ENCODE results near the gene MARK3. TPM values are rescaled to one million over a fixed set of nuclear protein-coding genes. Genes with fewer than 3 reads are reported as not detected.

The MARK3 gene
- total and polyA plus RNA-seq, 10 of the 15 experiments (the other 5 are each of a cell fraction or from before 2014, with no cell fraction given) = 10.7 to 75.1 (median 41.4) TPM

DNA sequence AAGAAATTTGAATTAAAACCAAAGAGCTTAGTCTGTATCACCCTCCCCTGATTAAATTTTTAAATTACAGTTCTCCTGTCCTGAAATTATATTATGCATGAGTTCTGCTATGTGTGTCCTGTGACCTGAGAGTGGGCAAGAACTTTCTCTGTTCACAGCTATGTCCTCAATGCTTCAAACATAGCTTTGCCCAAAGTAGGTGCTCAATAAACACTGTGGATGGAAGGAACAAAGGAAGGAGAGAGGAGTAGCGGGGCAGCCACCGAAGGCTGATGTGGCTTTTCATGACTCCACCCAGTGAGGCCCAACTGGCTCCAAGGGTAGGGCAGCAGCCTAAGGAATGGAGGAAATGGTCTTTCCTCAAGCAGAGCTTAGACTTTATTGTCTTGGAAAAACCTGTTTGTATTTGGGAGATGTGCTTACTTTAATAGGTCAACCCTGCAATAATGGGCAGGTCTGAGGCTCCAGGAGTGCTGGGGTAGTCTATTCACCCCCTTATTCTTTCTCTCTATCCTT, 7.6 kb upstream of the MARK3 start:
- FAIRE-seq (no peak), ATAC-seq (no peak), DNase-seq (ENCODE audit: low read depth, low spot score) (no peak)
- Histone ChIP-seq H3K4me1 (ENCODE audit: control insufficient read depth, insufficient read depth, low read length) (no peaks in the 10 kb centered on the region; the same call in 1 of the 2 replicates), H3K27me3 (replicated peaks in 1 of 2; ENCODE audit: control insufficient read depth in 2 of 2, insufficient read depth in 2 of 2, low read length in 1 of 2) (no peaks in the 10 kb centered on the region; a peak in 1 of 4 replicates), H2AFZ (ENCODE audit: control insufficient read depth, low read depth, low read length) (no peak overlapping the region), H3K4me2 (ENCODE audit: control insufficient read depth, insufficient read depth) (no peak overlapping the region), H3K4me3 (no peak overlapping the region), H3K27ac (ENCODE audit: control insufficient read depth, insufficient read depth) (no peak overlapping the region), H4K20me1 (ENCODE audit: control insufficient read depth, insufficient read depth) (no peaks in the 10 kb centered on the region), H3K9me3 (replicated peaks; ENCODE audit: control insufficient read depth, insufficient read depth, low read length) (no peaks in the 10 kb centered on the region), H3K79me2 (ENCODE audit: control insufficient read depth, insufficient read depth, low read length) (no peaks in the 10 kb centered on the region), H3K9ac (ENCODE audit: control insufficient read depth, insufficient read depth, low read length) (no peak overlapping the region), H3K36me3 (ENCODE audit: control insufficient read depth in 2 of 2, insufficient read depth in 2 of 2, low read length in 1 of 2) (no peaks in the 10 kb centered on the region)
- BruUV-seq (replicated peaks) = no TSS peak
- intact Hi-C loops (cut with micrococcal nuclease; ENCODE audit: unreplicated experiment) = no loop called here
- no peak for TF ChIP-seq RUNX3 (IDR thresholded peaks at IDR 0.05; ENCODE audit: low read length)
- TF ChIP-seq ZBTB11 (CRISPR knock-in tag; IDR thresholded peaks at IDR 0.05) = no peak
- TF ChIP-seq CTCF (IDR thresholded peaks at IDR 0.05 in 2 of 3, conservative IDR thresholded peaks at IDR 0.05 in 1 of 3; ENCODE audit: control insufficient read depth in 2 of 3, extremely low read depth in 1 of 3, insufficient read depth in 1 of 3, low read depth in 3 of 3, low read length in 3 of 3) = no peak
- TF ChIP-seq, protein P1, sequence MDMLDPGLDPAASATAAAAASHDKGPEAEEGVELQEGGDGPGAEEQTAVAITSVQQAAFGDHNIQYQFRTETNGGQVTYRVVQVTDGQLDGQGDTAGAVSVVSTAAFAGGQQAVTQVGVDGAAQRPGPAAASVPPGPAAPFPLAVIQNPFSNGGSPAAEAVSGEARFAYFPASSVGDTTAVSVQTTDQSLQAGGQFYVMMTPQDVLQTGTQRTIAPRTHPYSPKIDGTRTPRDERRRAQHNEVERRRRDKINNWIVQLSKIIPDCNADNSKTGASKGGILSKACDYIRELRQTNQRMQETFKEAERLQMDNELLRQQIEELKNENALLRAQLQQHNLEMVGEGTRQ (IDR thresholded peaks at IDR 0.05; ENCODE audit: borderline replicate concordance, low read depth, low read length) = no peak
- no peak for TF ChIP-seq PML (IDR thresholded peaks at IDR 0.05; ENCODE audit: low read length)
- no peak for TF ChIP-seq EP300 (IDR thresholded peaks at IDR 0.05; ENCODE audit: borderline replicate concordance in 1 of 2, control insufficient read depth in 1 of 2, low read depth in 2 of 2, low read length in 2 of 2)
- no peak for TF ChIP-seq ATF7 (IDR thresholded peaks at IDR 0.05; ENCODE audit: low read depth)
- TF ChIP-seq NBN (IDR thresholded peaks at IDR 0.05) = no peak
- TF ChIP-seq TAF1 (IDR thresholded peaks at IDR 0.05; ENCODE audit: borderline replicate concordance, low read depth, low read length) = no peak
- no peak for TF ChIP-seq EGR1 (IDR thresholded peaks at IDR 0.05; ENCODE audit: borderline replicate concordance in 1 of 2, low read depth in 2 of 2, low read length in 2 of 2)
- TF ChIP-seq IKZF1 (conservative IDR thresholded peaks at IDR 0.05) = no peak
- no peak for TF ChIP-seq ZBED1 (IDR thresholded peaks at IDR 0.05; ENCODE audit: borderline replicate concordance)
- TF ChIP-seq ZNF24 (IDR thresholded peaks at IDR 0.05) = no peak
- no peak for TF ChIP-seq E2F4 (IDR thresholded peaks at IDR 0.05; ENCODE audit: low read depth, low read length)
- ChIA-PET CTCF (interaction anchor here (1.0 to 5.6 kb wide), 3 partner anchors 14 to 24 kb away, joined by 3 to 43 read pairs (median 5); no protein-coding TSS in a partner anchor), RAD21 (ENCODE audit: unreplicated experiment) (no interaction called here), SMC1A (ENCODE audit: uncharacterized antibody, unreplicated experiment) (interaction anchor here (0.6 to 1.2 kb wide), 2 partner anchors 9 to 308 kb away, joined by 3 read pairs; no protein-coding TSS in a partner anchor), POLR2A (interaction anchor here (0.6 kb wide), 1 partner anchor 37 kb away, joined by 6 read pairs; no protein-coding TSS in a partner anchor)
- in situ Hi-C loops (cut with MboI) = no loop called here
- 100% methylated on average over 2 of the region's 2 CpGs for WGBS (ENCODE audit: insufficient coverage, insufficient replicate concordance, low lambda C conversion rate, missing lambda C conversion rate)

Data from GM12878 (cell line).